SK-N-SH treated with all-trans-retinoic acid at 6 μM for 48 hours (cell line): ENCODE measurements around the gene CXCR6.

ENCODE experiments used
- ATAC-seq: fragments of 200-7000 bp; cut with Tn5 transposase; 3 replicates; pipeline ENCODE4 v1.9.1; 2020; ENCODE audit warnings: mild to moderate bottlenecking, moderate library complexity
- ARNTL ChIP-seq: fragments of 450-650 bp; formaldehyde crosslinking; IDR thresholded peaks from 2 replicates; pipeline ENCODE4 v1.5.0; 2020; ENCODE audit warnings: low read depth, mild to moderate bottlenecking, moderate library complexity, borderline replicate concordance
- BACH2 ChIP-seq: fragments of 250-450 bp; sonication (Bioruptor Pico); IDR thresholded peaks from 2 replicates; pipeline ENCODE4 v1.9.0; 2021; ENCODE audit warnings: mild to moderate bottlenecking, borderline replicate concordance
- CREB5 ChIP-seq: fragments of 250-450 bp; sonication (Bioruptor Pico); IDR thresholded peaks from 2 replicates; pipeline ENCODE4 v1.5.1; 2020; ENCODE audit warnings: low read depth, mild to moderate bottlenecking, moderate library complexity
- CSDC2 ChIP-seq: fragments of 250-450 bp; sonication (Bioruptor Pico); IDR thresholded peaks from 2 replicates; pipeline ENCODE4 v1.5.0; 2020; ENCODE audit warnings: mild to moderate bottlenecking, moderate library complexity
- ESRRG ChIP-seq: fragments of 250-450 bp; sonication (Bioruptor Pico); IDR thresholded peaks from 2 replicates; pipeline ENCODE4 v1.6.1; 2021; ENCODE audit warnings: mild to moderate bottlenecking
- GLIS3 ChIP-seq: fragments of 250-450 bp; sonication (Bioruptor Pico); IDR thresholded peaks from 2 replicates; pipeline ENCODE4 v1.5.0; 2020; ENCODE audit warnings: mild to moderate bottlenecking, moderate library complexity
- ISL1 ChIP-seq: fragments of 250-450 bp; sonication (Bioruptor Pico); IDR thresholded peaks from 2 replicates; pipeline ENCODE4 v2.1.2; 2022; ENCODE audit warnings: mild to moderate bottlenecking, moderate library complexity
- OSR1 ChIP-seq: fragments of 250-450 bp; sonication (Bioruptor Pico); IDR thresholded peaks from 2 replicates; pipeline ENCODE4 v1.8.0; 2022; ENCODE audit warnings: moderate library complexity, mild to moderate bottlenecking, inconsistent platforms
- POU6F1 ChIP-seq: fragments of 250-450 bp; sonication (Bioruptor Pico); IDR thresholded peaks from 2 replicates; pipeline ENCODE4 v1.8.0; 2021; ENCODE audit warnings: low read depth, mild to moderate bottlenecking, moderate library complexity, borderline replicate concordance
- PPARA ChIP-seq: fragments of 250-450 bp; sonication (Bioruptor Pico); IDR thresholded peaks from 2 replicates; pipeline ENCODE4 v1.5.0; 2020; ENCODE audit warnings: mild to moderate bottlenecking, borderline replicate concordance
- RARB ChIP-seq: fragments of 250-450 bp; sonication (Bioruptor Pico); IDR thresholded peaks from 2 replicates; pipeline ENCODE4 v1.8.0; 2021; ENCODE audit warnings: mild to moderate bottlenecking, moderate library complexity
- SNAI2 ChIP-seq: fragments of 250-450 bp; sonication (Bioruptor Pico); IDR thresholded peaks from 2 replicates; pipeline ENCODE4 v1.5.0; 2020; ENCODE audit warnings: mild to moderate bottlenecking, moderate library complexity
- TCF4 ChIP-seq: fragments of 250-450 bp; sonication (Bioruptor Pico); IDR thresholded peaks from 2 replicates; pipeline ENCODE4 v1.8.0; 2021; ENCODE audit warnings: mild to moderate bottlenecking, moderate library complexity, borderline replicate concordance
- TOX ChIP-seq: fragments of 250-450 bp; sonication (Bioruptor Pico); IDR thresholded peaks from 2 replicates; pipeline ENCODE4 v1.8.0; 2021; ENCODE audit warnings: mild to moderate bottlenecking, moderate library complexity, borderline replicate concordance
- ZC3H10 ChIP-seq: fragments of 250-450 bp; sonication (Bioruptor Pico); IDR thresholded peaks from 2 replicates; pipeline ENCODE4 v1.5.1; 2021; ENCODE audit warnings: mild to moderate bottlenecking, moderate library complexity
- ZFP3 ChIP-seq: fragments of 250-450 bp; sonication (Bioruptor Pico); IDR thresholded peaks from 2 replicates; pipeline ENCODE4 v1.5.0; 2020; ENCODE audit warnings: mild to moderate bottlenecking, moderate library complexity
- ZFP30 ChIP-seq: fragments of 450-650 bp; formaldehyde crosslinking; IDR thresholded peaks from 2 replicates; pipeline ENCODE4 v1.5.0; 2022; ENCODE audit warnings: mild to moderate bottlenecking, moderate library complexity
- ZNF565 ChIP-seq: fragments of 450-650 bp; formaldehyde crosslinking; conservative IDR thresholded peaks from 2 replicates; pipeline ENCODE4 v1.5.0; 2020; ENCODE audit warnings: low read depth, mild to moderate bottlenecking, moderate library complexity
- ZNF70 ChIP-seq: fragments of 450-650 bp; formaldehyde crosslinking; IDR thresholded peaks from 2 replicates; pipeline ENCODE4 v1.5.0; 2020; ENCODE audit warnings: mild to moderate bottlenecking, moderate library complexity
- ZNF8 ChIP-seq: fragments of 450-650 bp; formaldehyde crosslinking; IDR thresholded peaks from 2 replicates; pipeline ENCODE4 v1.5.0; 2020; ENCODE audit warnings: mild to moderate bottlenecking, moderate library complexity
- TF ChIP-seq, protein P1 (sequence below): fragments of 250-450 bp; sonication (Bioruptor Pico); IDR thresholded peaks from 2 replicates; pipeline ENCODE4 v1.8.0; 2020; ENCODE audit warnings: mild to moderate bottlenecking, moderate library complexity, borderline replicate concordance

Gene CXCR6

DNA sequence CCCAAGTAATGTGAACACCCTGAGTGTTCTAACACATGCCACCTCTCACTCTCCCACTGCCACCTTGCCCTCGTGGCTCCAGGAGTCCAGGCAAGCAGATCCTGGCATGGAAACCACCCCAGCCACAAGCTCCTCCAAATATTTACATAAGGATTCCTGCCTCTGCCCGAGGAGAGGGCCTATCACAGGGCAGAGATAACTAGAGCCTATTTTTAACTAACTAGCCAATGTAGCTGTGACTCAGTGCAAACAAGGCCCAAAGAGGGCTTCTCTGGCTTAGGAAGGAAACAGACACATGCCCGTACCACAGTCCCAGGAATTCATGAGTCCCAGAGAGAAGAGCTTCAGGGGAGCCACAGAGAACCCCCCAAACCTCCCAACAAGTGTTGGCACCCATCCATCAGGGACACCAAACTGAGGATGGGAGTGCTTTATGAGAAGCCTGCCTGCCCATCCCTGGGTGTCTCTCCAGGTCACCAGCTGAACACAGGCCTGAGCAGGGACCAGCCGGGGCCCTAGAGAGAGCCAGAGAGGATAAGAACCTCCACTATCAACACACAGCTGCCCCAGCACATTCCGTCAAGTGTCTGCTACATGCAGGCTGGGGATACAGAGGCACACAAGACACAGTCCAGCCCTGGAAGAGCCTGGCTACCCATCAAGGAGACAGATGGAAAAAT, 43.2 kb downstream of the CXCR6 start (continued):
- no peak for TF ChIP-seq ESRRG (CRISPR knock-in tag)
- no peak for TF ChIP-seq ZNF70 (CRISPR knock-in tag)

DNA sequence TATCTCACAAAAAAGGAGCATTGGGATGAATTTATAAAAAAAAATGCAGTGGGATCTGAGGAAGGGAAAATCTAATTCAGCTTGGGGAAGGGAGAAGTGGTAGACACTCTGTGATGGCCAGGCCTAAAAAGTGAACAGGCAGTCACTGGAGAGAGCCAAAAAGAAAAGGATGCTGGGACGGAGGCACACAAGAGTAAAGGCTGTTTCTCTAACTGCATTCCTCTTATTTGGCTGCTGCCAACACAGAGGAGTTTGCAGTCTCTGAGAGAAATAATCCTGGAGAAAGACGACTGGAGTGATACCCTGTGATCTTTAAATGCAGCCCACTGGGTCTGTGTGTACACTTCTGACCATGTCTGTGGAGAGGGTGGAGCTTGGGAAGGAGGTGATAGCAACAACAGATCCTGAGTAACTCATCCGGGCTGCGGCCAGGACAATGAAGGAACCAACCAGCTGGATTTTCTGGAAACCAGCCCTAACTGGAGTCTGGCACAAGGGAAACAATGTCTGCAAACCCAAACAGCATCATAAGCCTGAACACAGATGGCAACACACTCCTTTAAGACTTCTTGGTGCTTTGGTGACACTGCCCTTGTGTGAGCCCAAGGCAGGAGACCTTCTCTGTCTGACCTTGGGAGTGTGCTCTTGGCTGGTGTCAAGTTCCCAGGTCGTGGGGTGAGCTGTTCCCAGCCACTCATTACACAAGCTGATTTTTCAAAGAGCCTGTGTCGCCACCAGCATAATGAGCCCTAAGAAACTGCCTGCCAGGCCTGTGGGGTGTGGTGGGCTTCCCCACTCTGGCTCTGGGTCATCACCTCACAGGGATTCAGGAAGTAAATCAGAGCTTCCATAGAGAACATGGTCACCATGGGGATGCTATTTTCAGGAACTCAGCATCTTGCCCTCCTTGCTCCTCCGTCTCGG, 44.4 kb downstream of the CXCR6 start:
- ATAC-seq: no peak
- no peak for TF ChIP-seq OSR1 (CRISPR knock-in tag)
- no peak for TF ChIP-seq ZFP30 (CRISPR knock-in tag)
- TF ChIP-seq ESRRG (CRISPR knock-in tag): no peak
- no peak for TF ChIP-seq ARNTL (CRISPR knock-in tag)
- TF ChIP-seq ZFP3 (CRISPR knock-in tag): no peak
- no peak for TF ChIP-seq POU6F1 (CRISPR knock-in tag)
- TF ChIP-seq ZC3H10: no peak
- no peak for TF ChIP-seq ZNF565 (CRISPR knock-in tag)
- no peak for TF ChIP-seq CREB5 (CRISPR knock-in tag)
- TF ChIP-seq CSDC2 (CRISPR knock-in tag): no peak
- no peak for TF ChIP-seq SNAI2 (CRISPR knock-in tag)
- TF ChIP-seq, protein P1, sequence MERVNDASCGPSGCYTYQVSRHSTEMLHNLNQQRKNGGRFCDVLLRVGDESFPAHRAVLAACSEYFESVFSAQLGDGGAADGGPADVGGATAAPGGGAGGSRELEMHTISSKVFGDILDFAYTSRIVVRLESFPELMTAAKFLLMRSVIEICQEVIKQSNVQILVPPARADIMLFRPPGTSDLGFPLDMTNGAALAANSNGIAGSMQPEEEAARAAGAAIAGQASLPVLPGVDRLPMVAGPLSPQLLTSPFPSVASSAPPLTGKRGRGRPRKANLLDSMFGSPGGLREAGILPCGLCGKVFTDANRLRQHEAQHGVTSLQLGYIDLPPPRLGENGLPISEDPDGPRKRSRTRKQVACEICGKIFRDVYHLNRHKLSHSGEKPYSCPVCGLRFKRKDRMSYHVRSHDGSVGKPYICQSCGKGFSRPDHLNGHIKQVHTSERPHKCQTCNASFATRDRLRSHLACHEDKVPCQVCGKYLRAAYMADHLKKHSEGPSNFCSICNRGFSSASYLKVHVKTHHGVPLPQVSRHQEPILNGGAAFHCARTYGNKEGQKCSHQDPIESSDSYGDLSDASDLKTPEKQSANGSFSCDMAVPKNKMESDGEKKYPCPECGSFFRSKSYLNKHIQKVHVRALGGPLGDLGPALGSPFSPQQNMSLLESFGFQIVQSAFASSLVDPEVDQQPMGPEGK (CRISPR knock-in tag): no peak
- TF ChIP-seq BACH2 (CRISPR knock-in tag): no peak
- no peak for TF ChIP-seq ISL1 (CRISPR knock-in tag)
- TF ChIP-seq GLIS3: no peak
- no peak for TF ChIP-seq TOX (CRISPR knock-in tag)
- no peak for TF ChIP-seq PPARA (CRISPR knock-in tag)
- no peak for TF ChIP-seq TCF4 (CRISPR knock-in tag)
- no peak for TF ChIP-seq ZNF70 (CRISPR knock-in tag)

GRCh38 chr3:45988362-45988761, 45.1 kb downstream of the CXCR6 start:
- no peak for ATAC-seq
- TF ChIP-seq OSR1 (CRISPR knock-in tag) (no peak), POU6F1 (CRISPR knock-in tag) (no peak), ZNF70 (CRISPR knock-in tag) (no peak), BACH2 (CRISPR knock-in tag) (no peak), TOX (CRISPR knock-in tag) (no peak), ZFP3 (CRISPR knock-in tag) (no peak), GLIS3 (no peak), TCF4 (CRISPR knock-in tag) (no peak), ZNF8 (CRISPR knock-in tag) (no peak), ZNF565 (CRISPR knock-in tag) (no peak), ISL1 (CRISPR knock-in tag) (no peak), SNAI2 (CRISPR knock-in tag) (no peak), ESRRG (CRISPR knock-in tag) (no peak), CREB5 (CRISPR knock-in tag) (no peak), RARB (CRISPR knock-in tag) (no peak)
- TF ChIP-seq, protein P1 (CRISPR knock-in tag): no peak
